Keratinocyte (primary cell): Measurements from ENCODE around the gene LRRC8C.

Experiments used
- CTCF ChIP-seq, 3 experiments: IDR thresholded peaks in 1 of 3; conservative IDR thresholded peaks in 1 of 3; optimal IDR thresholded peaks in 1 of 3; 2 replicates in 2 of 3; 3 replicates in 1 of 3; pipeline versions ENCODE3 to v1.5.1; 2011; ENCODE audit warnings: low read length in 3 of 3, mild to moderate bottlenecking in 3 of 3, moderate library complexity in 2 of 3, control low read depth in 1 of 3, inconsistent platforms in 1 of 3; ENCODE audit not compliant: insufficient read depth in 2 of 3; ENCODE audit errors: extremely low read depth in 1 of 3
- EZH2 ChIP-seq: IDR thresholded peaks from one replicate; pipeline ENCODE4 v1.6.1; 2012; ENCODE audit warnings: inconsistent platforms, mild to moderate bottlenecking, low read length, moderate library complexity

GRCh38 chr1:89762386-89762778, 129.5 kb downstream of the LRRC8C start:
- TF ChIP-seq CTCF (optimal IDR thresholded peaks at IDR 0.05 in 1 of 3, IDR thresholded peaks at IDR 0.05 in 1 of 3, conservative IDR thresholded peaks at IDR 0.05 in 1 of 3; ENCODE audit: extremely low read depth in 1 of 3, insufficient read depth in 2 of 3, low read length in 3 of 3) (no peak), EZH2 (no peak)
